Kidney tubule cell (primary cell): Measurements from ENCODE around the gene TRAPPC3.

ENCODE experiments used
- DNase-seq: peaks from one replicate; pipeline ENCODE4 v3.0.0-alpha.2; 2018; ENCODE audit warnings: low spot score

Gene TRAPPC3

GRCh38 chr1:36098650-36099365, 50.5 kb downstream of the TRAPPC3 start:
- DNase-seq: no peak

- DNase-seq: no peak
Observed at GRCh38 chr1:36097693-36098585, 51.3 kb downstream of the TRAPPC3 start.

GRCh38 chr1:36096500-36097432, 52.5 kb downstream of the TRAPPC3 start:
- peak; percentile 20 for DNase-seq

DNA sequence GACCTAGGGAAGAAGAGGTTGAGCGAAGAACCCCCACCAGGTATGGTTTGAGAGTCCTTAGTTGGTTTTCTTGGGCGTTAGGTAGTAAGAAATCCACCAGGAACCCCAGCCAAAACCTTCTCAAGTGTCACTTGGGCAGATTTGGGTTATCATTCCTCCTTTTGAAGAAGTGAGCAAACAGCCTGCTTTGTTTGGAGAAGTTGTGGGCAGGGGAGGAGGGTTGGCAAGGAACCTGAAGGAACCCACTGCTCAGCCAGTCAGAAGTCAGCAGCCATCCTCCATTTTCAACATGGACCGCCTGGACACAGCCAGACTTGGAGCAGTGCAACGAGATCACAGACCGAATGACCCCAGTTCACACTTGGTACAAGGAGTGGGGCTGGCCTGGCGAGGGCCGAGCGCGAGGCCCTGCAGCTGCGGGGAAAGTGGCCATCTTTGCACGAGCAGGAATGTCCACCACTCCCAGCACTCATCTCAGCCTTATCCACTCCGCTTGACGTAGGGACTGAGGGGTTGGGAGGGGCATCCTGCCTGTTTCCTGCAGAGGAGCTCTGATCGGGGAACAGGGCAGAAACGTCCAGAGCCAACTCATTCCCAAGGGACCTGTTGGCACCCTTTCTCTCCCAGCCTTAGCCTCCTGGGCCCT, 53.4 kb downstream of the TRAPPC3 start:
- DNase-seq: no peak

DNA sequence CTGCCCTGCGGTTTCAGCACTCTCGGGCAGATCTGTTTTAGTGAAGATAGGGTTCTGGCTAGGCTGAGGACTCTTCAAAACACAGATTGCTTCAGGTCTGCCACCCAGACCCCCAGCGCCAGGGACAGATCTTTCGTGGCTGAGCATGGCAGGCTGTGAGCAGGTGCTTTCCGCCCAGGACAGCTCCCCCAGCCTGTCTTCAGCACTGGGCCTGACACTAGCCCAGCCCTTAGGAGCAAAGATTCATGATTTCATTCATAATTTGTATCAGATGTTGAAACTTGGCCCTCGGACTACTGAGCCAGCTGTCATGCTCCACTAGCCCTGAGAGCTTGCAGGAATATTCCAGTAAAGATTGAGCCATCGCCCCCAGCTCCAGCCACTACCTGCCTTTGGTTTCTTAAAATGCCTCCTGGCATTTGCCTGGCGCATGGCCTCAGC, 54.6 kb downstream of the TRAPPC3 start:
- peak; percentile 15 for DNase-seq

GRCh38 chr1:36093929-36094328, 55.4 kb downstream of the TRAPPC3 start:
- no peak for DNase-seq

GRCh38 chr1:36093226-36093625, 56.1 kb downstream of the TRAPPC3 start:
- DNase-seq: no peak

GRCh38 chr1:36092798-36093185, 56.5 kb downstream of the TRAPPC3 start:
- DNase-seq: no peak

- no peak for DNase-seq
Observed at GRCh38 chr1:36092166-36092797, 57.0 kb downstream of the TRAPPC3 start.

- no peak for DNase-seq
Observed at GRCh38 chr1:36091698-36092097, 57.6 kb downstream of the TRAPPC3 start.

- no peak for DNase-seq
Observed at GRCh38 chr1:36091141-36091540, 58.1 kb downstream of the TRAPPC3 start.

- DNase-seq: peak; percentile 76
Observed at GRCh38 chr1:36089393-36090121, 59.7 kb downstream of the TRAPPC3 start.

GRCh38 chr1:36088577-36089392, 60.5 kb downstream of the TRAPPC3 start, which contains the start of gene ADPRS:
Gene ADPRS (plus strand): TSS chr1:36088892. CDS start chr1:36088905, 13 bp downstream.
- peak; percentile 90 for DNase-seq

GRCh38 chr1:36088265-36088576, 61.1 kb downstream of the TRAPPC3 start:
- no peak for DNase-seq

GRCh38 chr1:36087233-36088123, 61.8 kb downstream of the TRAPPC3 start:
- no peak for DNase-seq
